22Rv1 (cell line): ENCODE results near the gene PPP1R14B.

Experiments used
- CTCF ChIP-seq: fragments of 450-650 bp; IDR thresholded peaks from 2 replicates; pipeline ENCODE4 v1.5.1; 2017; ENCODE audit warnings: mild to moderate bottlenecking
- ZFX ChIP-seq: fragments of 450-650 bp; IDR thresholded peaks from 2 replicates; pipeline ENCODE4 v1.6.1; 2017; ENCODE audit warnings: antibody characterized with exemption, borderline replicate concordance

GRCh38 chr11:64231546-64231945 is 15.2 kb downstream of the PPP1R14B start:
- TF ChIP-seq CTCF (no peak), ZFX (no peak)
